ELF-1 (cell line): ENCODE measurements around the gene NAV2.

Experiments used
- DNase-seq: peaks from one replicate; pipeline ENCODE4 v3.0.0-alpha.2; 2016; ENCODE audit warnings: low read depth, low spot score

The NAV2 gene

GRCh38 chr11:19740586-19740985 is 27.9 kb downstream of the NAV2 start:
- DNase-seq, result no peak

- DNase-seq, result peak; percentile 87
These were observed 30.1 kb downstream of the NAV2 start for GRCh38 chr11:19742588-19743292.

DNA sequence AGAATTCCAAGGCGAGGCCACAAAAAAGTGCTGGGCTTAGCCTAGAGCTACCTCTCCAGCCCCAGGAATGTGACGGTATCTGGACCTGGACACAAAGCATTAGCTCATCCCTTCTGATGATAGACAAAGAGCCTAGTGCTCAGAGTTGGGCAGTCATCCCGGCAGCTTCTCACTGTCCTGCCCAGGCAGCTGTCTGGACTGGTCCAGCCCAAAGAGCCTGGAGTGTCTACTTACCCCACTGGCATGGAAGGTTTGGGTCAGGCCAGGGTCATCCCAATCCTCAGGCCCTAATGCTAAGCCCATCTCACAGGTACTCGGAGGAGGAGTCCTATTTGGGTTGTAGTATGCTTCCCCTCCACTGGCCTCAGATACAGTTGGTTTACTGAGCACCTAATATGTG is 31.0 kb downstream of the NAV2 start:
- peak; percentile 47 for DNase-seq

GRCh38 chr11:19744130-19744529 is 31.5 kb downstream of the NAV2 start:
- DNase-seq, result no peak

GRCh38 chr11:19746086-19746485 is 33.4 kb downstream of the NAV2 start:
- no peak for DNase-seq

DNA sequence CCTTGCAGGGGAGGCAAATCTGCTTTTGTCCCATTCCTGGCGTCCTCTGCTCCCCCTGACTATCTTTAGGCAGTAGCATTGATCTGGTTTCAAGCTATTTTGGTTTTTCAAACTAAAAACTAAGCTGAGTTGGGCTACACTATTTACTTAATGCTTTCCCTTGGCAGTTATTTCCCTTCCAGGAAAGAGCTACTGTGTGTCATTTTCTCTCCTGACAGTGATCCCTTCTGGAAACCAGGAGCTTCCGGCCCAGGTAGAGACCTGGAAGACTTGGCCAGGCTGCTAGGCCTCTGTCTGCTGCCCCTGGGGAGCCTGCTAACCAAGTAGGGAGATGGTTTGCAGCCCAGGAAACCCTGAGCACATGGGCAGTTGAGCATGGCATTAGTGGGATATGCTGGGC is 35.0 kb downstream of the NAV2 start:
- DNase-seq, result no peak

GRCh38 chr11:19751055-19751454 is 38.4 kb downstream of the NAV2 start:
- DNase-seq, result no peak

GRCh38 chr11:19753451-19754106 is 40.9 kb downstream of the NAV2 start:
- DNase-seq, result no peak

DNA sequence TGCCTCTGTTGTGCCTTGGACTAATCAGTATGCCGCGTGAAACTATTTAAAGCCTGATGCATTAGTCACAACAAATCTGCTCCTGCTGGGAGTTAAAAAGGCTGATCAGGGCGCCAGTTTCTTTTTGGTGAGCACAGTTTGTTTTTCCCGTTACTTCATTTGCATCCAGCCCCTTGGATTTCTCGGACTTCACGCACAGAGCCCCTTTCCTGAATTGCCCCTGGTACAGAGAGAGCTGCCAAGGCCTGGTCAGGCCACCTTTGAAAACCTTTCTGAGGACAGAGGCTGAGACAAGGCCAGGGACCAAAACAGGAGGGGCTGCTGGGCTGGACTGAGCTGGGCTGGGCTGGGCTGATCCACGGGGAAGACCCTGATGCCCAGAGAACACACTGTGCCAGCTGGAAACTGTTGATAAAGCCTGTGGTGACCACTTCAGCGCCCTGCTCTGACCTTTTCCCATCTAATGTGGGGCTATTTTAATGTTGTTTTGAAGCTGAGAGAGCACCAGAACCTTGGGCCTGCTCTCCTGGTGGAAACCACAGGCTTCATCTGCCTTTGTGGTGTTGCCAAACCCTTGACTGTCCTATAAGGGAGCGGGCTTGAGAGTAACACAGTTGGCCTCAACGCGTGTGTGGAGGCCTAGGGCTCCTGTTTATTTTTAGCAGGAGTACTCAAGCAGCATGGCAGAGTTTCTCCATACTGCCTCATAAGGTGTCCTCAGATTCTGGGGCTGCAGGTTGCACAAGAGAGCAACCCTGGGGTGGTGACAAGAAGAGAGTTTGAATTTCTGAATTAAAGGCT is 44.2 kb downstream of the NAV2 start:
- DNase-seq, result no peak

DNA sequence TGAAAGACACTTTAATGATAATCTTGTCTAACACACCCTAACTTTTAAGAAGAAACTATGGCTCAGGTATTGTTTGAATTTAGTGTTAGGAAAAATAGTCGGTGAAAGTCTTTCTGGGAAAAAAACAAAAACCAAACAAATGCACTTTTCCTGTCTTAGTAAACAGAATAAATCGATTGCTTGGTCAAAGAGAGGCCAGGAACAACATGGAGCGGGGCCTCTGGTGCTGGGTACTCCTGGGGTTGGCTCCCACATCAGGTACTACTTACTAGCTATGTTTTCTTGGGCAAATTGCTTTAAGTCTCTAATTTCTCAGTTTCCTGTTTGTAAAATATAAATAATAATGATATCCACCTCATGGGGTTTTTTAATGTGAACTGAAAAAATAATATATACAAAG is 46.8 kb downstream of the NAV2 start:
- no peak for DNase-seq

DNA sequence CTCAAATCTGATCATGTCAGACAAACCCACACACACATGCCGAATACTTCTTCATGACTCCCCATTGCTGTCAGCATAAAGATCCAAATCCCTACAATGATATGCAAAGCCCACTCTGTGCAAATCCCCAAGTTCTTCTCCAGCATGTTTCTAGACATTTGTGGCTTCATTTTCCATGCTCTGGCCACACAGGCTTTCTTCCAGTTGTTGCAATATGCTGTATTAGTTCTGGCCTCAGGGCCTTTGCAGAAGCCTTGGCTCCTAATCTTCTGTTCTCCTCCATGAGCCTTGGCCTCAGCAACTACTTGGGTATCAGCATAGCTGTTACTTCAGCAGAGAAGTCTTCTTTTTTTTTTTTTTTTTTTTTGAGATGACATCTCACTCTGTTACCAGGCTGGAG is 49.6 kb downstream of the NAV2 start:
- DNase-seq, result no peak

DNA sequence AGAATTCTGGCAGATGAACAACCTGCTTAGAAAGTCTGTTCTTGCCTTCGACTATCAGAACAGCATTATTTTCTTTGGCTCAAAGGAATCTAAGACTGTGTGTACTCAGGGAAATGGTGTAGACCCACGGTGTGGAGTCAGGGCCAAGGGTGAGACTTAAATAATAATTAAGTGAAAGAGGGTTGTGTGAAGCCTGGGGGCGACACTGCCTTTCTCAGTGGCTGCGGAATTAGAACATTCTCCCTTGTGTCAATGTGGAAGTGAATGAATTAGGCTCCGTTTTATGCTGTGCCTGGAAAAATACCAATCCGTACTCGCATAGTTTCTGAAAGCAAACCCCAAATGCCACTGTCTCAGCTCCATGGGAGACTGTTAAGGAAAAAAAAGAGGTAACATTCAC is 50.7 kb downstream of the NAV2 start:
- no peak for DNase-seq

DNA sequence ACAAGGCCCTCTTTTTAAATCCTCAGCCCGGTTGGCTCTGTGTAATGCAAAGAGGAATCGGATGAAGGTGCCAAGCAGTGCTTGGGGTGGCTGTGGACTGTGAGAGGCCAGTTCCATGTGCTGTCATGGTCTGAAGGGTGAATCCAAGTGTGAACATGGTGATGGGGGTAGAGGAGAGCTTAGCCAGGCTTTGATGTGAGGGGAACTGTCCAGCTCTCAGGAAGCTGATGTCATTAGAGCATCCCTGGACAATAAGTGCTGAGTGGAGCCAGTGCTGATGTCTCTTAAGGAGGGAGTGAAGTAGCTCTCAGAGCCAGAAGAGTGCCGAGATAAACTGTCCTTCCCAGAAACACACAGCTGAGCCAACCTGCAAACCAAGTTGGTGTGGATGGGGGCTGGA is 53.6 kb downstream of the NAV2 start:
- DNase-seq, result peak; percentile 63

- DNase-seq, result no peak
These were observed 54.2 kb downstream of the NAV2 start for GRCh38 chr11:19766810-19767209.

DNA sequence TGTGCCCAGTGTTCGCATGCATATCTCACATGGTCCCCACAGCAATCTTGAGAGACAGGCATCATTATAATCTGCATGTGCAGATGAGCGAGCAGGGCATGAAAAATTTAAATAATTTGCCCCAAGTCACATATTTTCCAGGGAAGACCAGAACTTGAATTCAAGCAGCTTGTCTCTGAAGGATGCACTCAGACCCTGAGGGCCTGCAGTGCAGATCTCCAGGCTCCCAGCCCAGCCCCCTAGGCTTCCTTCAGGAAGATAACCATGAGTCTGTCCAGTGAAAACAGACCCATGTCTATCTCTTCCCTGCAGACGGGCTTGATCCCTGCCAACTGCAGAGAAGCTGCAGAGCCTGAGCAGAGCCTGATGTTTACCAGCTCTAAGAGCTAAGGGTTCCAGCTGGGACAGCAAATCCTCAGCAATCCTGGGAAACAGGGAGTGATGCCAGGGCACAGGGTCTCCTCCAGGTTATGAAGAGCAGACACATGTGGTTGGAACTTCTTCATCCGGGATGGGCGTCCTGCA is 55.1 kb downstream of the NAV2 start:
- peak; percentile 60 for DNase-seq

DNA sequence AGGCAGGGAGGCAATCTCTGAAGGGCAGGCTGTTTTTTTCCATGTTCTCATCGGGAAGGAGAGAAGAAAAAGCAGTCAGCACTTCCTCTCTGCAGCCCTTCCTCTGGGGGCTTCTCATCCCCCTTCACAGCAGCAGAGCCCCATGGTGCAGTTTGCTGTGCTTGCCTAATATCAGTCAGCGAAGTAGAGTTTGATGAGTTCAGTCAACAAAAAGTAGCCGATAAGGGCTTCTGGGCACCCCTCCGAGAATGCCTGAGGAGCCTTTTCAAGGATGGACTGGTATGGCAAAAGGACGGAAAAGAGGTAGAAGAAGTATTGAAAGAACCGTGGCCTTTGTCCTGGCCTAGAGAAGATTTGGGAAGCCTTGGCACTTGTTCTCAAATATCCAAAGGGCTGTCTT is 55.6 kb downstream of the NAV2 start:
- DNase-seq, result no peak

GRCh38 chr11:19768815-19769214 is 56.2 kb downstream of the NAV2 start:
- no peak for DNase-seq

GRCh38 chr11:19769820-19770219 is 57.2 kb downstream of the NAV2 start:
- DNase-seq, result no peak

- no peak for DNase-seq
These were observed 57.6 kb downstream of the NAV2 start for GRCh38 chr11:19770277-19770676.

DNA sequence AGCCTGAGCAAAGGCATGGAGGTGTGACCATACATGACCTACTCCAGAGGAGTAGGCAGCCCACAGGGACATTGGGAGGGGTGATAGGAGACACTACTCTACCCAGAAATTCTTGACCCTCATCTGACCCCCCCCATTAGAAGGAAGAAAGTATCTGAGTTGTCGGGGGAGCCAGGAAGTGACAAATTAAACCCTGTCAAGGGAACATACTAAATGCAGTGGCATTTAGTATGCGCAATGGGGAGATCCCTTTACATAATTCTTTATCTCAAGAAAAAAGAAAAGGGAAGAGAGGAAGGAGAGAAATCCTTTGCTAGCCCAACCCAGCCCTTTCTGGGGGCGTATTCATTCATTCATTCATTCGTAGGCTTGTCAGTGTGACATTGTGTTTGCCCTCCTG is 58.8 kb downstream of the NAV2 start:
- no peak for DNase-seq

GRCh38 chr11:19772480-19772879 is 59.8 kb downstream of the NAV2 start:
- DNase-seq, result peak; percentile 51

DNA sequence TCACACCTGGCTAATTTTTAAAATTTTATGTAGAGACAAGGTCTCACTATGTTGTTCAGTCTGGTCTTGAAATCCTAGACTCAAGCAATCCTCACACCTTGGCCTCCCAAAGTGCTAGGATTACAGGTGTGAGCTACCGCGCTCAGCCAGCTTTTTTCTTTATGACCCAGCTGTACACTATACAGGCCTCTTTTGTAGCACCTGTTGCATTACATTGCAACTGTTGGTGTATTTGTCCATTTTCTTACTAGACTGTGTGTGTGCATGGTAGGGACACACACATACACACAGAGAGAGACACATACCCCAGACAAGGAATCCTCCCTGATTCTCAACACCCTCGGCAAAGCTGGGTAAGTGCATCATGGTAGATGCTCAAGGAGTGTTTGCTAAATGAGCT is 61.7 kb downstream of the NAV2 start:
- DNase-seq, result no peak
